ENCODE results near the gene PLA2G4E. TPM values are rescaled to one million over a fixed set of nuclear protein-coding genes. Genes with fewer than 3 reads are reported as not detected.
A peak's percentile ranks its signal among the peaks of the same experiment; 100 is the strongest.

Gene PLA2G4E
- total and polyA plus RNA-seq, 9 of the 15 experiments (the other 6 are each of a cell fraction or from before 2014, with no cell fraction given), result 0.03 TPM; not detected in 8

DNA sequence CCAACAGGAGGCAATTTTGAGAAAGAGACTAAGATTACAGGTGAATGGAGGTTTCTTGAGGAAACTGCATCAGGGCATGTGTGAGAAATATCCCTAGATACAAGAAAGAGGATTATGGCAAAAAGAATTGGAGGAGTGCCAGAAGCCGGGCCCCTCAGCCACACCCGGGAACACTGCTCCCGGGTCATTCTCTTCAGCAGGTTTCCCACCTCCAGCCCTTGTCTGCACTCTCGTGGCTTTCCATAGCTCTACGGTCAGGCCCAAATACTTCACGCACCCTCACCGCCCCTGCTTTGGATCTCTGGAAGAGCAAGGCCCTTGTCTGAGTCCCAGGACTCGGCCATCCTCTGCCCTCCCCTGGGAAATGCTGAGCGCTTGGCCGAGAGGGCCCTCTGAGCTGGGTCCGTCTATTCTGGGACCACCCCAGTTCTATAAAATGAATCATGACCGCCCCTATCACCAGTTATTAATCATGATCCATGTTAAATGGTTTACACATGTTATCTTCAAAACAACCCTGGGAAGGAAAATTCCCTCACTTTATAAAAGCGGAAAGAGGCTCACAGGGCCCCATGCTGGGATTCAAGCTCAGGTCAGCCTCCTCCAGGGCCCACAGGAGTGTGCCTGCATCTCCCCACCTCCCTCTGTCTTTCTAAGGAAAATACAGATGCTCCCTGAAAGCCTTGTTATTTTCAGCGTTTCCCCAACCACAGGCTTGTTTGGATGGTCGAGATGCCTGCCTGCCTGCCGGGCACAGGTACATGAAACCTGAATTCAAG, 88.1 kb downstream of the PLA2G4E start:
- Histone ChIP-seq H3K9me1 (ENCODE audit: control insufficient read depth, insufficient read depth, low read length) (no peaks in the 10 kb centered on the region), H3K79me2 (ENCODE audit: control insufficient read depth, insufficient read depth, low read length) (no peaks in the 10 kb centered on the region), H3K4me2 (ENCODE audit: insufficient read depth, low read length) (no peak overlapping the region), H3K4me3 (no peak overlapping the region), H3K9me3 (replicated peaks; ENCODE audit: control insufficient read depth, insufficient read depth, low read depth, low read length) (no peaks in the 10 kb centered on the region), H2AFZ (ENCODE audit: low read depth, low read length) (no peak overlapping the region), H3K27me3 (ENCODE audit: control insufficient read depth in 2 of 2, insufficient read depth in 2 of 2, low read length in 2 of 2) (no peaks in the 10 kb centered on the region), H3K4me1 (replicated peaks in 1 of 2; ENCODE audit: control insufficient read depth in 2 of 2, insufficient read depth in 2 of 2, low read length in 2 of 2) (peaks cover 3 to 13% of the 10 kb centered on the region in 2 experiments; a peak in 4 of 5 replicates), H3K27ac (ENCODE audit: extremely low read depth, low read depth, low read length) (no peak overlapping the region), H3K36me3 (ENCODE audit: control insufficient read depth, insufficient read depth, low read length) (peaks cover 4% of the 10 kb centered on the region; the same call in 2 of the 3 replicates), H3K9ac (ENCODE audit: insufficient read depth in 1 of 2, low read depth in 2 of 2, low read length in 2 of 2) (peak overlapping the region in 1 of 2 experiments; percentile 65; a peak in 1 of 4 replicates), H4K20me1 (replicated peaks; ENCODE audit: control insufficient read depth, insufficient read depth, low read length) (no peaks in the 10 kb centered on the region)
- BruUV-seq (replicated peaks), result no TSS peak
- in situ Hi-C loops (cut with MboI), result no loop called here
- FAIRE-seq (no peak), ATAC-seq (no peak), DNase-seq (ENCODE audit: extremely low read depth in 1 of 4, low spot score in 3 of 4) (no peak)
- intact Hi-C loops (cut with micrococcal nuclease), result no loop called here
- ChIA-PET CTCF (ENCODE audit: low intra/inter-chr PET ratio) (no interaction called here), POLR2A (interaction anchor here (0.6 kb wide), 1 partner anchor 9 kb away, joined by 3 read pairs; no protein-coding TSS in a partner anchor)
- TF ChIP-seq NFIC (IDR thresholded peaks at IDR 0.05), result peak; percentile 37; the same call in 1 of the 2 replicates
- TF ChIP-seq, protein P1, sequence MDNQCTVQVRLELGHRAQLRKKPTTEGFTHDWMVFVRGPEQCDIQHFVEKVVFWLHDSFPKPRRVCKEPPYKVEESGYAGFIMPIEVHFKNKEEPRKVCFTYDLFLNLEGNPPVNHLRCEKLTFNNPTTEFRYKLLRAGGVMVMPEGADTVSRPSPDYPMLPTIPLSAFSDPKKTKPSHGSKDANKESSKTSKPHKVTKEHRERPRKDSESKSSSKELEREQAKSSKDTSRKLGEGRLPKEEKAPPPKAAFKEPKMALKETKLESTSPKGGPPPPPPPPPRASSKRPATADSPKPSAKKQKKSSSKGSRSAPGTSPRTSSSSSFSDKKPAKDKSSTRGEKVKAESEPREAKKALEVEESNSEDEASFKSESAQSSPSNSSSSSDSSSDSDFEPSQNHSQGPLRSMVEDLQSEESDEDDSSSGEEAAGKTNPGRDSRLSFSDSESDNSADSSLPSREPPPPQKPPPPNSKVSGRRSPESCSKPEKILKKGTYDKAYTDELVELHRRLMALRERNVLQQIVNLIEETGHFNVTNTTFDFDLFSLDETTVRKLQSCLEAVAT (IDR thresholded peaks at IDR 0.05), result no peak
- WGBS (ENCODE audit: insufficient coverage, low coverage, missing lambda C conversion rate), result 67% methylated on average over 16 of the region's 16 CpGs

DNA sequence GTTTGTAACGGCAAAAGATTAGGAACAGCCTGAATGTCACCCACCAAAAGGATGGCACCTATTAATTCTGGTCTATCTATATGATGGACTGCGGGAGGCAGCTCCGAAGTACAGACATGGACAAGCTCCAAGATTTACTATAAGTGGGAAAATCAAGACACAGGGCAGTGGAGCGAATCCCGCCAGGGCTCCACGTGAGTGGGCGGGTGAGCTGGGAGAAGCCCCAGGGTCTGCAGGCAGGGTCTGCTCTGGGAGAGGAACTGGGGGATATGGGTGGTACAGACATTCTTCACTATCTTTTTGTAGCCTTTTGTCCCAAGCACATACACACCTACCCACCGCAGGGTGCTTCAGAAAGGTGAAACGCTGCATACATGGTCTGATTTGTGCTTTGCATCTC, 88.7 kb downstream of the PLA2G4E start:
- WGBS (ENCODE audit: insufficient coverage, low coverage, missing lambda C conversion rate), result 95% methylated on average over 9 of the region's 9 CpGs
- intact Hi-C loops (cut with micrococcal nuclease), result no loop called here
- H3K27me3 ChIP-seq (ENCODE audit: control insufficient read depth in 2 of 2, insufficient read depth in 2 of 2, low read length in 2 of 2), result no peaks in the 10 kb centered on the region
- no peaks in the 10 kb centered on the region for H3K9me1 ChIP-seq (ENCODE audit: control insufficient read depth, insufficient read depth, low read length)
- no peak overlapping the region for H3K27ac ChIP-seq (ENCODE audit: extremely low read depth, low read depth, low read length)
- BruUV-seq (replicated peaks), result no TSS peak
- no peak for ATAC-seq
- H3K4me1 ChIP-seq (replicated peaks in 1 of 2; ENCODE audit: control insufficient read depth in 2 of 2, insufficient read depth in 2 of 2, low read length in 2 of 2), result peaks cover 3 to 13% of the 10 kb centered on the region in 2 experiments; a peak in 4 of 5 replicates
- peaks cover 4% of the 10 kb centered on the region; the same call in 2 of the 3 replicates for H3K36me3 ChIP-seq (ENCODE audit: control insufficient read depth, insufficient read depth, low read length)
- no peaks in the 10 kb centered on the region for H4K20me1 ChIP-seq (replicated peaks; ENCODE audit: control insufficient read depth, insufficient read depth, low read length)
- no peak overlapping the region for H2AFZ ChIP-seq (ENCODE audit: low read depth, low read length)
- ChIA-PET CTCF (ENCODE audit: low intra/inter-chr PET ratio) (no interaction called here), POLR2A (no interaction called here)
- no peak for DNase-seq (ENCODE audit: extremely low read depth in 1 of 4, low spot score in 3 of 4)
- H3K9ac ChIP-seq (ENCODE audit: insufficient read depth in 1 of 2, low read depth in 2 of 2, low read length in 2 of 2), result no peak overlapping the region
- H3K79me2 ChIP-seq (ENCODE audit: control insufficient read depth, insufficient read depth, low read length), result no peaks in the 10 kb centered on the region
- no peaks in the 10 kb centered on the region for H3K9me3 ChIP-seq (replicated peaks; ENCODE audit: control insufficient read depth, insufficient read depth, low read depth, low read length)
- H3K4me2 ChIP-seq (ENCODE audit: insufficient read depth, low read length), result no peak overlapping the region
- no peak for FAIRE-seq
- in situ Hi-C loops (cut with MboI), result no loop called here
- no peak overlapping the region for H3K4me3 ChIP-seq
- no peak for TF ChIP-seq ZNF764 (CRISPR knock-in tag; IDR thresholded peaks at IDR 0.05; ENCODE audit: low read depth)
- TF ChIP-seq ZNF830 (CRISPR knock-in tag; IDR thresholded peaks at IDR 0.05), result no peak
- TF ChIP-seq, protein P2, sequence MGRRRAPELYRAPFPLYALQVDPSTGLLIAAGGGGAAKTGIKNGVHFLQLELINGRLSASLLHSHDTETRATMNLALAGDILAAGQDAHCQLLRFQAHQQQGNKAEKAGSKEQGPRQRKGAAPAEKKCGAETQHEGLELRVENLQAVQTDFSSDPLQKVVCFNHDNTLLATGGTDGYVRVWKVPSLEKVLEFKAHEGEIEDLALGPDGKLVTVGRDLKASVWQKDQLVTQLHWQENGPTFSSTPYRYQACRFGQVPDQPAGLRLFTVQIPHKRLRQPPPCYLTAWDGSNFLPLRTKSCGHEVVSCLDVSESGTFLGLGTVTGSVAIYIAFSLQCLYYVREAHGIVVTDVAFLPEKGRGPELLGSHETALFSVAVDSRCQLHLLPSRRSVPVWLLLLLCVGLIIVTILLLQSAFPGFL (CRISPR knock-in tag; IDR thresholded peaks at IDR 0.05), result no peak
- TF ChIP-seq PHF21A (IDR thresholded peaks at IDR 0.05; ENCODE audit: borderline replicate concordance, low read depth), result no peak
- TF ChIP-seq ZZZ3 (IDR thresholded peaks at IDR 0.05), result no peak
- TF ChIP-seq, protein P3, sequence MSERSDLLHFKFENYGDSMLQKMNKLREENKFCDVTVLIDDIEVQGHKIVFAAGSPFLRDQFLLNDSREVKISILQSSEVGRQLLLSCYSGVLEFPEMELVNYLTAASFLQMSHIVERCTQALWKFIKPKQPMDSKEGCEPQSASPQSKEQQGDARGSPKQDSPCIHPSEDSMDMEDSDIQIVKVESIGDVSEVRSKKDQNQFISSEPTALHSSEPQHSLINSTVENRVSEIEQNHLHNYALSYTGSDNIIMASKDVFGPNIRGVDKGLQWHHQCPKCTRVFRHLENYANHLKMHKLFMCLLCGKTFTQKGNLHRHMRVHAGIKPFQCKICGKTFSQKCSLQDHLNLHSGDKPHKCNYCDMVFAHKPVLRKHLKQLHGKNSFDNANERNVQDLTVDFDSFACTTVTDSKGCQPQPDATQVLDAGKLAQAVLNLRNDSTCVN (CRISPR knock-in tag; IDR thresholded peaks at IDR 0.05), result no peak
- TF ChIP-seq STAT5B (CRISPR knock-in tag; IDR thresholded peaks at IDR 0.05), result no peak
